GM12891 (cell line): ENCODE results near the gene RRAD.
"Not testable (repeated sequence)": the region's sequence is repeated elsewhere in the genome, so short reads cannot be mapped to it uniquely, and the experiment has no call there.

Source experiments
- PAX5 ChIP-seq: IDR thresholded peaks from 2 replicates; pipeline ENCODE4 v1.6.1; 2011; ENCODE audit warnings: low read length, moderate library complexity, mild to moderate bottlenecking; ENCODE audit not compliant: insufficient read depth, severe bottlenecking
- POLR2A ChIP-seq: IDR thresholded peaks from 2 replicates; pipeline ENCODE4 v1.6.1; 2011; ENCODE audit warnings: low read depth, low read length, control low read depth
- SPI1 ChIP-seq: IDR thresholded peaks from 2 replicates; pipeline ENCODE4 v1.6.1; 2011; ENCODE audit warnings: low read depth, low read length, control low read depth

- TF ChIP-seq POLR2A, PAX5, SPI1: not testable (repeated sequence)
These were observed 19.6 kb upstream of the RRAD start for GRCh38 chr16:66944971-66945370.
